ENCODE measurements around the gene ALX4. TPM values are rescaled to one million over a fixed set of nuclear protein-coding genes. Genes with fewer than 3 reads are reported as not detected.

The ALX4 gene
- total RNA-seq, 1 experiment from 2014 or later = not detected

DNA sequence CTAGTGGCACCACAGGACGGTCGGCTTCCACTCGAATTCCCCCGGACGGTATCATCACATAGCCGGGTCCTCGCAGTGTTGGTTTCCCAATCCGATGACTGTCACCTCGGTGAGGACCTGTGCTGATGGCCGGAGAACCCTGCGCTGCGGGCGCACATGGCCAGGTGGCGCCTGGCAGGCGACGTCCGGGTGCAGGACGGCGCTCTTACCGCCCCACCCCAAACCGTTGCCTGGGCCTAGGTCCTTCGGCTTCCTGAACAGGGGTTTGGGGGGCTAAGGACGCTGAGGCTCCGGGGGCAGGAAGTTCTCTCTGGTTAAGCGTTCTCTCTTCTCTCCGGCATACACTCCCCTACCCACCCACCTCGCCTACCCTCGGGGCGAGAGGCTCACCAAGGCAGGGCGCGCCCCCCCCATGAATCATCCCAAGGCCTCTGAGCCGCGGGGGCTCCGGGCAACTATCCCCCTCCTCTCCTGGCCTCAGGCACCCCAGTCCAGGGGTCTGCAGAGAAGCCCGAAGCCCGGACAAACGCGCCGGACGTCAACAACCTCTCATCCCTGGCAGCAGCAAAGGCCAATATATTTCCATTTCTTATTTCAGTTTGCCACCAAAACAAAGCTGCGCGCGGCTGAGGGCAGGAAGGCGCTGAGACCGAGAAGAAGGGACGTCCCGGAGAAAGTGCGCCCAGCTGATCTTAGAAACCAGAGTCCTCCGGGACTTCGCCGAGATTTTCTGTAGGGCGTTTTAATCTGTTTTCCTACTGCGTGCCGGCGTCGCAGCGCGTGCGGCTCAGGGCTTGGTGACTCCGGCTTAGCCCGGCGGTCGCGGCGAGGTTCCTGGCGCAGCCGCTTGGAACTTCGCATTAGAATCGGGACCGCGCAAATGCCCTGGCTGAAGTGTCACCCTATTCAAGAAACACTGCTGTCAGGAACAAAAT lies 5.6 kb downstream of the ALX4 start:
- no peak overlapping the region for H3K27ac ChIP-seq (ENCODE audit: low read length)

DNA sequence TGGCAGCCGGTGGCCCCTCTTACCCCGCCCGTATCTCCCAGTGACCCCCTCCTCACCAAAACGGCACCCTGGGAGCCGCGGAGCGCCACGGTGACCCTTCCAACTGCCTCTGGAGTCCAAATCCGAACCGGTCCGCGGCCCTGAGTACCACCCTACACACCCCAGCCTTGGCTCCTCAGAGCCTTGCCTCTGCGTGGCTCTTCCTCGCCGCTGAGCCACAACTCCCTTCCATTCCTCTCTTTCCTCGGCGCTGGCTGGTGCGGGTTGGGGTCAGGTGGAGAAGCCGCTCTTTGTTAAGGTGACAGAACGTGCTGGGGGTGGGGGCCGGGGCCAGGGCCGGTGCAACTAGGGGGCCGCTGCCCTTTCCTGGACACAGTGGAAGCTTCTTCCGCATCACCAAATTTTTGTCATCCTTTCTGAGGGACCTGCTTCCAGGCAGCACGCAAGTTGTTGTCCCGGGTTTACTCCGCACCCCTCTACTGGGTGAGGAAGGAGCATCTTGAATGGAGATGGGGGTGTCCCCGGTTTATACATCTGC lies 6.5 kb downstream of the ALX4 start:
- Histone ChIP-seq H3K4me2 (ENCODE audit: low read depth, low read length, poor library complexity, severe bottlenecking) (no peak overlapping the region), H3K27ac (ENCODE audit: low read length) (no peak overlapping the region), H3K27me3 (ENCODE audit: low read length) (no peaks in the 10 kb centered on the region), H3K4me3 (ENCODE audit: low read length) (no peak overlapping the region), H3K9me2 (replicated peaks; ENCODE audit: insufficient read depth, low read length) (no peaks in the 10 kb centered on the region), H3K9ac (ENCODE audit: low read length) (no peak overlapping the region), H3K79me2 (ENCODE audit: low read length) (no peaks in the 10 kb centered on the region), H3K4me1 (ENCODE audit: low read length) (no peaks in the 10 kb centered on the region), H4K20me1 (ENCODE audit: insufficient read depth, low read depth, low read length) (no peaks in the 10 kb centered on the region), H3K36me3 (ENCODE audit: insufficient read depth, low read length) (no peaks in the 10 kb centered on the region), H3K9me3 (ENCODE audit: low read length) (no peaks in the 10 kb centered on the region), H2AFZ (ENCODE audit: low read length) (no peak overlapping the region)
- DNase-seq = no peak

More for the DNA sequence above, 5.6 kb downstream of the ALX4 start:
- no peaks in the 10 kb centered on the region for H4K20me1 ChIP-seq (ENCODE audit: insufficient read depth, low read depth, low read length)
- DNase-seq = no peak
- no peaks in the 10 kb centered on the region for H3K9me2 ChIP-seq (replicated peaks; ENCODE audit: insufficient read depth, low read length)
- H2AFZ ChIP-seq (ENCODE audit: low read length) = no peak overlapping the region
- H3K4me1 ChIP-seq (ENCODE audit: low read length) = no peaks in the 10 kb centered on the region
- no peaks in the 10 kb centered on the region for H3K36me3 ChIP-seq (ENCODE audit: insufficient read depth, low read length)
- no peak overlapping the region for H3K4me3 ChIP-seq (ENCODE audit: low read length)
- H3K9me3 ChIP-seq (ENCODE audit: low read length) = no peaks in the 10 kb centered on the region
- no peak overlapping the region for H3K9ac ChIP-seq (ENCODE audit: low read length)
- no peak overlapping the region for H3K4me2 ChIP-seq (ENCODE audit: low read depth, low read length, poor library complexity, severe bottlenecking)
- H3K27me3 ChIP-seq (ENCODE audit: low read length) = no peaks in the 10 kb centered on the region
- no peaks in the 10 kb centered on the region for H3K79me2 ChIP-seq (ENCODE audit: low read length)

DNA sequence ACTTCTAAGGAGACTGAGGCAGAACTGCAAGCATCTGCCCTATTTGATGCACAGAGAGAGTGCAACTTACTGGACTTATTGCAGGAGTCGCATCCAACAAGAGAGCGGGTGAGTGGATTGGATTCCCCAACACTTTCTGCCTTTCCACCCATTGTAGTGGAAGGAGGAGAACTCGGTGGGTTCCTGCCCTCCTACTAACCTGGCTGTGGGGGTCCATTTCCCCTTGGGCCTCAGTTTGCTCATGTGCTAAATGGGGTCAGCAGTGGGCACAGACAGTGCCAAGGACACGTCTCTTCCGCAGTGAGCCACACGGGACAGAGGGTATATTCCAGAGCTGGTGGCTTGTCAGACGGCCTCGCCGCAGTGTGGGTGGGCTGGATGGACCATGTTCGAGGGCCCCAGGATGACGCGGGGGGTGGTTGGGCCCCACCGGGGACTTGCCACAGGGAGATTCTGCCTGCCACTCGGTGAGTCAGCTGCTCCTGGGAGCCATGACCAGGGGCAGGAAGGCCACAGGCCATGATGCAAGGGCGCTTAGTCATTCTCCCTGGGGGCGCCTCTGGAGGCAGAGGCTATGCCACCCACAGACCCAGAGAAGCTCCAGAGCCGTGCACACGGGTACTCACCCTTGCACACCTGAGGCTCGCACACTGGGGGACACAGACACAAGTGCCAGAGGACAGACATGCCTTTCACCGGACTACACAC lies 8.2 kb downstream of the ALX4 start:
- Histone ChIP-seq H2AFZ (ENCODE audit: low read length) (no peak overlapping the region), H3K9me2 (replicated peaks; ENCODE audit: insufficient read depth, low read length) (no peaks in the 10 kb centered on the region), H4K20me1 (ENCODE audit: insufficient read depth, low read depth, low read length) (no peaks in the 10 kb centered on the region), H3K27me3 (ENCODE audit: low read length) (no peaks in the 10 kb centered on the region), H3K9me3 (ENCODE audit: low read length) (no peaks in the 10 kb centered on the region), H3K4me2 (ENCODE audit: low read depth, low read length, poor library complexity, severe bottlenecking) (no peak overlapping the region), H3K36me3 (ENCODE audit: insufficient read depth, low read length) (no peaks in the 10 kb centered on the region), H3K4me1 (ENCODE audit: low read length) (no peaks in the 10 kb centered on the region), H3K9ac (ENCODE audit: low read length) (no peak overlapping the region), H3K27ac (ENCODE audit: low read length) (no peak overlapping the region), H3K4me3 (ENCODE audit: low read length) (no peak overlapping the region), H3K79me2 (ENCODE audit: low read length) (no peaks in the 10 kb centered on the region)
- DNase-seq = no peak

DNA sequence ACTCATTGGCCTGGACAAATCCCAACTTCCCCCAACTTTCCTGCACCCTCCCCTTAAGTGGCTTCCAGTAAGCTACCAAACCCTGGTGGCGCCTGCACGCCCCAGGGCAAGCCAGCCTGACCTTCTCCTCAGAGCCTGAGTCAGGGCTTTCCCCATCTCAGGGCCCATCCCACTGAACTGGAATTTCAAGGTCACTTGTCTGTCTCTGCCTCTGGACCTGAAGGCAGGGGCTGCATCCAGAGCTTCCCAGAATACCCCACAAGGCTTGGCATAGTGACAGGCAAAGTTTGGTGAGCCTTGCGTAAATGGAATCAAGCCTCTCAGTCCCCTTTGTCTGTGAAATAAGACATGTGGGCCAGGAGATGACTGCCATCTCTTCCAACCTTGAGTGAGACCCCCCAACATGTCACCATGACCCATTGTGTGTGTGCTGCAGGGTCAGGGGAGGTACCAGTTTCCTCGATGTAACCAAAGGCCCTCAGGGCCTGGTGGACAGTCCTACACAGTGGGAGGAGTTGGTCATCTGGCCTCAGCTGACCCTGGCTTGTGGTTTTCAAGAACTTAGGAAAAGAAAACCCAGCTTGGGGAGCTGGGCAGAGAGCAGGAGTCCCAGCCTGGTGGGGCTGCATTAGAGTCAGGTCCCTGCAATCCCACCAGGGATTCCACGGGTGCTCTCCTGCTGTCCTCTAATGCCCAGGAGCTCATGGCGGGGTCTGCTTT lies 8.9 kb downstream of the ALX4 start:
- H3K27me3 ChIP-seq (ENCODE audit: low read length) = no peaks in the 10 kb centered on the region
- H3K4me2 ChIP-seq (ENCODE audit: low read depth, low read length, poor library complexity, severe bottlenecking) = no peak overlapping the region
- DNase-seq = no peak

DNA sequence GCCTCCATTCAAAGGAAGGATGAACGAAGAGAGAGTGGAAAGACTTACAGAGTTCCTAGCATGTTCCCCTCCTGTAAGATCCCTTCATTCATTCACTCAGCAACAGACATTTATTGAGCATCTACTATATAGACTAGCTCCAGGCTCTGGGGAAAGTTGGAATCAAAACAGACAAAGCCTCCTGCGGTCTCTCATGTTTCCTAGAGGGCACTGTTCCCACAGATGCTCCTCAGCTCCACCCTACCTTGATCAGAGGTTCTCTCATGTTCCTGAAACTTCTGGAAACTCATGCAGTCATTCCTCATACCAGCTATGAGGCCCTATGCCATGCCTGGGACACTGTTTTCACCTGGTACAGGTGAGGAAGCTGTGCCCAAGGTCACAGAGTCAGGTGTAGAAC lies 11.1 kb downstream of the ALX4 start:
- Histone ChIP-seq H3K27me3 (ENCODE audit: low read length) (no peaks in the 10 kb centered on the region), H4K20me1 (ENCODE audit: insufficient read depth, low read depth, low read length) (no peaks in the 10 kb centered on the region), H3K4me3 (ENCODE audit: low read length) (no peak overlapping the region), H3K27ac (ENCODE audit: low read length) (no peak overlapping the region), H3K79me2 (ENCODE audit: low read length) (no peaks in the 10 kb centered on the region), H3K4me1 (ENCODE audit: low read length) (no peaks in the 10 kb centered on the region), H2AFZ (ENCODE audit: low read length) (no peak overlapping the region), H3K9me3 (ENCODE audit: low read length) (no peaks in the 10 kb centered on the region), H3K36me3 (ENCODE audit: insufficient read depth, low read length) (no peaks in the 10 kb centered on the region), H3K9me2 (replicated peaks; ENCODE audit: insufficient read depth, low read length) (no peaks in the 10 kb centered on the region), H3K9ac (ENCODE audit: low read length) (no peak overlapping the region), H3K4me2 (ENCODE audit: low read depth, low read length, poor library complexity, severe bottlenecking) (no peak overlapping the region)
- DNase-seq = no peak

More for the DNA sequence above, 8.9 kb downstream of the ALX4 start:
- H3K27ac ChIP-seq (ENCODE audit: low read length) = no peak overlapping the region
- H3K4me1 ChIP-seq (ENCODE audit: low read length) = no peaks in the 10 kb centered on the region
- H3K4me3 ChIP-seq (ENCODE audit: low read length) = no peak overlapping the region
- no peaks in the 10 kb centered on the region for H3K9me2 ChIP-seq (replicated peaks; ENCODE audit: insufficient read depth, low read length)
- no peaks in the 10 kb centered on the region for H3K36me3 ChIP-seq (ENCODE audit: insufficient read depth, low read length)
- H4K20me1 ChIP-seq (ENCODE audit: insufficient read depth, low read depth, low read length) = no peaks in the 10 kb centered on the region
- H3K9ac ChIP-seq (ENCODE audit: low read length) = no peak overlapping the region
- no peaks in the 10 kb centered on the region for H3K9me3 ChIP-seq (ENCODE audit: low read length)
- no peaks in the 10 kb centered on the region for H3K79me2 ChIP-seq (ENCODE audit: low read length)
- no peak overlapping the region for H2AFZ ChIP-seq (ENCODE audit: low read length)

DNA sequence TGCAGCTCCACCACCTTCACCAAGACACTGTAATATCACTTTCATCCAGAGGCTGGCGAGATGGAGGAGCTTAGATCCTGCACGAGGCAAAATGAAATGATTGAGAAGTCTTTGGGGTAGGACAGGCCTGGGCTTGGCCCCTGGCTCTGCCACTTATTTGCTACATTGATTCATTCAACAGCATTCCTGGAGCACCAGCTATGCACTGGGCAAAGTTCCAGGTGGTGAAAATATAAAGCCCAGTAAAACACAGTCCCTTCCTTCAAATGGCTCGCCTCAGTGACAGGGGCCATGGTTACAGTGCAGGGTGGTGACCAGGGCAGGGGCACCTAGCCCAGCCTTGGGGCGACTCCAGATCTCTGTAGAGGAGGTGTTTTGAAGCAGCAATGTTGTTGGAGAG lies 19.7 kb downstream of the ALX4 start:
- Histone ChIP-seq H3K4me1 (ENCODE audit: low read length) (no peaks in the 10 kb centered on the region), H3K27ac (ENCODE audit: low read length) (no peak overlapping the region), H3K4me3 (ENCODE audit: low read length) (no peak overlapping the region), H2AFZ (ENCODE audit: low read length) (no peak overlapping the region), H3K79me2 (ENCODE audit: low read length) (no peaks in the 10 kb centered on the region), H4K20me1 (ENCODE audit: insufficient read depth, low read depth, low read length) (no peaks in the 10 kb centered on the region), H3K36me3 (ENCODE audit: insufficient read depth, low read length) (no peaks in the 10 kb centered on the region), H3K4me2 (ENCODE audit: low read depth, low read length, poor library complexity, severe bottlenecking) (no peak overlapping the region), H3K9me2 (replicated peaks; ENCODE audit: insufficient read depth, low read length) (no peaks in the 10 kb centered on the region), H3K9me3 (ENCODE audit: low read length) (no peaks in the 10 kb centered on the region), H3K9ac (ENCODE audit: low read length) (no peak overlapping the region), H3K27me3 (ENCODE audit: low read length) (no peaks in the 10 kb centered on the region)
- no peak for DNase-seq

DNA sequence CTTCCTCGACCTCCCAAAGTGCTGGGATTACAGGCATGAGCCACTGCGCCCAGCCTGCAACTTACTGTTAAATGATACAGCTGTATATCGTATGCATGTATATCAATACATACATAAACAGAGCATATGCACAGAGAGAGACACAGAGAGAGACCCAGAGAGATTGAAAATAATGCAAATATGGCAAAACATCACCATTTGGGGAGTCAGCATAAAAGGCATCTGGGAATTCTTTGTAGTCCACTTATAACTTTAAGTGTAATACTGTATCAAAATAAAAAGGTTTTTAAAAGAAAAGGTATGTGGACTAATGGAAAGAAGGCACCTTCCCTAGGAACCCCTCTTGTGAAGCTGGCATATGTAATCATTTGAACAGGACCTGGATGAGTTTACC lies 21.8 kb downstream of the ALX4 start:
- Histone ChIP-seq H2AFZ (ENCODE audit: low read length) (no peak overlapping the region), H3K27me3 (ENCODE audit: low read length) (no peaks in the 10 kb centered on the region), H3K27ac (ENCODE audit: low read length) (no peak overlapping the region), H3K36me3 (ENCODE audit: insufficient read depth, low read length) (no peaks in the 10 kb centered on the region), H3K9me3 (ENCODE audit: low read length) (no peaks in the 10 kb centered on the region), H3K4me3 (ENCODE audit: low read length) (no peak overlapping the region), H3K9ac (ENCODE audit: low read length) (no peak overlapping the region), H3K9me2 (replicated peaks; ENCODE audit: insufficient read depth, low read length) (no peaks in the 10 kb centered on the region), H3K4me2 (ENCODE audit: low read depth, low read length, poor library complexity, severe bottlenecking) (no peak overlapping the region), H4K20me1 (ENCODE audit: insufficient read depth, low read depth, low read length) (no peaks in the 10 kb centered on the region), H3K79me2 (ENCODE audit: low read length) (no peaks in the 10 kb centered on the region), H3K4me1 (ENCODE audit: low read length) (no peaks in the 10 kb centered on the region)
- no peak for DNase-seq

DNA sequence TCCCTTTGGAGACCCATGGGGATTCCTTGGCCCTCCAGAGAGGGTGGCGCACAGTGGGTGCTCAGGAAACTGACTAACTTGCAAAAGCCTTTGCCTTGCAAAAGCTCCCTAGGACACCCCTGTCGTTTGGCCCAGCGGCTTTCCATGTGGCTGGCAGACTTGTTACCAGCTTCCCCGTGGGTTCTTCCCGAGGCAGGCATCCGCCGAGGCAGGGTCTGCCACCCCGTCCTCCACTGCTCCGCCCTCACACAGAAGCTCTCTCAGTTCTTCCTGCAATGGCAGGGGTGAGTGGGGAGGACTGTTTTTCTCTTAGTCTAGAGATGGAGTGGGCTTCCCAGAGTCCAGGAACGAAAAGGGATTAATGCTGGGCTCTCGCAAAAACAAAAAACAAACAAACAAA lies 23.0 kb downstream of the ALX4 start:
- H3K9ac ChIP-seq (ENCODE audit: low read length) = no peak overlapping the region
- H3K9me3 ChIP-seq (ENCODE audit: low read length) = no peaks in the 10 kb centered on the region
- no peaks in the 10 kb centered on the region for H3K4me1 ChIP-seq (ENCODE audit: low read length)
- no peaks in the 10 kb centered on the region for H3K79me2 ChIP-seq (ENCODE audit: low read length)
- H4K20me1 ChIP-seq (ENCODE audit: insufficient read depth, low read depth, low read length) = no peaks in the 10 kb centered on the region
- no peak overlapping the region for H2AFZ ChIP-seq (ENCODE audit: low read length)
- H3K4me2 ChIP-seq (ENCODE audit: low read depth, low read length, poor library complexity, severe bottlenecking) = no peak overlapping the region
- no peak overlapping the region for H3K4me3 ChIP-seq (ENCODE audit: low read length)
- H3K36me3 ChIP-seq (ENCODE audit: insufficient read depth, low read length) = no peaks in the 10 kb centered on the region
- no peaks in the 10 kb centered on the region for H3K9me2 ChIP-seq (replicated peaks; ENCODE audit: insufficient read depth, low read length)
- H3K27ac ChIP-seq (ENCODE audit: low read length) = no peak overlapping the region
- no peak for DNase-seq
- H3K27me3 ChIP-seq (ENCODE audit: low read length) = no peaks in the 10 kb centered on the region
